ENCODE measurements around the gene EFEMP2. TPM values are rescaled to one million over a fixed set of nuclear protein-coding genes. Genes with fewer than 3 reads are reported as not detected.

The EFEMP2 gene
- total RNA-seq, 4 donors from 2014 or later = 70.7 to 125 (median 91.4) TPM

DNA sequence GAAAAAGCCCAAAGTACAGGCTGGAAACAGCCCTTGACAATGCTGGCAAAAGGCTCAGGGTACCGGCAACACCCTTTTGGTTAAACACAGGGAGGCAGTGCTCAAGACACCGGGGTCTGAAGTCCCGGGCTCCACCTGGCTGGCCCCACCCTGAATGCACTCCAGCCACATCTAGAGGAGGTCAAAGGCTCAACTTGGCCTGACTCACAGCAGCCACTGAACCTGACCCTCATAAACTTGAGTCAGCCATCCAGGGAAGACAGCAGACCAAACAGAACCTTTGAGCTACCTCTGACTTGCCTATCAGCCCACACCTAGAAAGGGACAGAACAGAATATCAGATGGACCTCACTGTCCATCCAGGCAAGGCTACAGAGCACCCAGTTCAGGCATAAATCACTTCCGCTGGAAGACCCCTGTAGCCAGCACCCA is 18.4 kb downstream of the EFEMP2 start:
- no peak overlapping the region for H3K27ac ChIP-seq
- peaks cover 4 to 18% of the 10 kb centered on the region in 2 donors for H3K4me1 ChIP-seq
- no peak for DNase-seq
- no peak overlapping the region for H3K4me3 ChIP-seq (replicated peaks in 1 of 3)
- peaks cover 32 to 34% of the 10 kb centered on the region in 2 donors for H3K36me3 ChIP-seq
- intact Hi-C loops (cut with DNase I) = no loop called here
- TF ChIP-seq POLR2A (IDR thresholded peaks at IDR 0.05) (no peak), CTCF (IDR thresholded peaks at IDR 0.05) (no peak)
- H3K9me3 ChIP-seq = no peaks in the 10 kb centered on the region
- no peaks in the 10 kb centered on the region for H3K27me3 ChIP-seq
- 86 to 96% methylated on average over 2 to 4 of the region's 4 CpGs for WGBS, 2 donors

DNA sequence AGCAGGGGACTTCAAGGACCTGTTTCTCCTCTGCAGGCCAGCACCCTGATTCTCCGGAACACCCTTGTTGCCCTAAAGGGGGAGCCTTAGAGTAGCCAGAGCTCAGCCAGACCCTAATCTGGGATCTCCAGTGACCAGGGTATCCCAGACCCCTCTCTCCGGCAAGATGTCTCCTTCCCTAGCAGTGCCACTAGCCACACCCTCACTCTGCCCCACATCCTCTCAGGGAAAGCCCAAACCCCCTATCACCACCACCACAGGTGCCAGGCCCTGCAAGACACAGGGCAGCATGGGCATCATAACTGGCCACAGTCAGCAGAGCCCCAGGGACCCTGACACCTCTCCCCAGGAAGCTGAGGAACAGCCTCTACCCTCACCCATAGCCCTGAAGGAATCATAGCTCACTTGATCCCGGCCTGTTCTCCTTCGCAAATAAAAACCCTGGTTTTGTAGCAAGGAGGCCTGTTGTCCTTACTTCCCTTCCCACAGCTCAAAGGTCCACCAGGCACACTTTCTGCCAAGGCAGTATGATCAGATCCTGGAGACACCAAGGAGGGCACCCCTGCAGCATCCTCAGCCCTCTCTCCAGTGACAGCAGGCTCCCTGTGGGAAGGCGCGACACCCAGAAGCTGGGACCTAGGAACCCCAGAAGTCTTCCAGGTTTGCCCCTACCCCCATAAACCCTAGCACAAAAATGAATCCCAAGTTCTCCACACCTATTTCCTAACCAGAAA is 19.2 kb downstream of the EFEMP2 start:
- peaks cover 32 to 34% of the 10 kb centered on the region in 2 donors for H3K36me3 ChIP-seq
- no peak for TF ChIP-seq CTCF (IDR thresholded peaks at IDR 0.05)
- TF ChIP-seq POLR2A (IDR thresholded peaks at IDR 0.05) = no peak
- 94 to 100% methylated on average over 6 of the region's 6 CpGs for WGBS, 2 donors
- H3K27me3 ChIP-seq = no peaks in the 10 kb centered on the region
- H3K27ac ChIP-seq = no peak overlapping the region
- no peak for DNase-seq
- H3K4me3 ChIP-seq (replicated peaks in 1 of 3) = no peak overlapping the region
- no peaks in the 10 kb centered on the region for H3K9me3 ChIP-seq
- H3K4me1 ChIP-seq = peaks cover 4 to 15% of the 10 kb centered on the region in 2 donors
- intact Hi-C loops (cut with DNase I) = no loop called here

DNA sequence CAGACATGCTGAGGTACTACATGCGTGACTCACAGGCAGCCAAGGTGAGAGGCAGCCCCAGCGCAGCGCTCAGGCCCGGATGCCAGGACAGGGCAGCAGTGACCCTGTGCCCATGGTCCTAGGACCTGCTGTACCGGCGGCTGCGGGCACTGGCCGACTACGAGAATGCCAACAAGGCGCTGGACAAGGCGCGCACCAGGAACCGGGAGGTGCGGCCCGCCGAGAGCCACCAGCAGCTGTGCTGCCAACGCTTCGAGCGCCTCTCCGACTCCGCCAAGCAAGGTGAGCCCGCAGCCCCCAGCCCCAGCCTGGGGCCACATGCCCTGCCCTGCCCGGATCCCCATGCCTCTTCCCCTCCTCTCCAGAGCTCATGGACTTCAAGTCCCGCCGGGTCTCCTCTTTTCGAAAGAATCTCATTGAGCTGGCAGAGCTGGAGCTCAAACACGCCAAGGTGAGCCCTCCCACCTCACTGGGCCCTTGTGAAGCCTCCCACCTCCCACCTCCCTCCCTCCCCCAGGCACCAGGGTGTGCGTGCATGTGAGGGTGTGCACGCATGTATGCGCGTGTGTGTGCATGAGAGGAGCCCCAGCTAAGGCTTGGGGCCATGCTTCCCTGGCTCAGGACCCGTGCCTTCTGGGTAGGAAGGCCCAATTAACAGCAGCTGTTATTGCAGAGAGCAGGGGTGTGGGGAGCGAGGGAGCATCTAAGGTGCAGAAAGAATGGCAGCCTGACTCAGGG is 19.9 kb downstream of the EFEMP2 start:
- Histone ChIP-seq H3K36me3 (peaks cover 32 to 34% of the 10 kb centered on the region in 2 donors), H3K9me3 (no peaks in the 10 kb centered on the region), H3K4me1 (peaks cover 4 to 15% of the 10 kb centered on the region in 2 donors), H3K4me3 (replicated peaks in 1 of 3) (no peak overlapping the region), H3K27me3 (no peaks in the 10 kb centered on the region), H3K27ac (no peak overlapping the region)
- 94 to 95% methylated on average over 23 to 25 of the region's 33 CpGs for WGBS, 2 donors
- TF ChIP-seq POLR2A (IDR thresholded peaks at IDR 0.05) (no peak), CTCF (IDR thresholded peaks at IDR 0.05) (no peak)
- DNase-seq = no peak
- intact Hi-C loops (cut with DNase I) = no loop called here

- no peak overlapping the region for H3K4me3 ChIP-seq (replicated peaks in 1 of 3)
- no peaks in the 10 kb centered on the region for H3K9me3 ChIP-seq
- H3K4me1 ChIP-seq = peaks cover 4 to 15% of the 10 kb centered on the region in 2 donors
- no peak for TF ChIP-seq CTCF (IDR thresholded peaks at IDR 0.05)
- no peak for TF ChIP-seq POLR2A (IDR thresholded peaks at IDR 0.05)
- no peaks in the 10 kb centered on the region for H3K27me3 ChIP-seq
- DNase-seq = no peak
- H3K36me3 ChIP-seq = peaks cover 32 to 34% of the 10 kb centered on the region in 2 donors
- H3K27ac ChIP-seq = no peak overlapping the region
- intact Hi-C loops (cut with DNase I) = no loop called here
- 89 to 92% methylated on average over 10 of the region's 10 CpGs for WGBS, 2 donors
These were observed 20.6 kb downstream of the EFEMP2 start for GRCh38 chr11:65851811-65852507.
